K562 treated with DMSO at 1 percent for 4 hours (cell line): ENCODE results near the gene TUT1. TPM values are rescaled to one million over a fixed set of nuclear protein-coding genes. Genes with fewer than 3 reads are reported as not detected.

Source experiments
- total RNA-seq: library from RNA; unstranded; fragments of 300-600 nt; gene quantifications from 2 replicates; pipeline ENCODE4 v1.2.3, GENCODE V29; 2022; ENCODE audit not compliant: insufficient read depth

The TUT1 gene
- total RNA-seq = 15.8 and 16.5 TPM in 2 replicates

DNA sequence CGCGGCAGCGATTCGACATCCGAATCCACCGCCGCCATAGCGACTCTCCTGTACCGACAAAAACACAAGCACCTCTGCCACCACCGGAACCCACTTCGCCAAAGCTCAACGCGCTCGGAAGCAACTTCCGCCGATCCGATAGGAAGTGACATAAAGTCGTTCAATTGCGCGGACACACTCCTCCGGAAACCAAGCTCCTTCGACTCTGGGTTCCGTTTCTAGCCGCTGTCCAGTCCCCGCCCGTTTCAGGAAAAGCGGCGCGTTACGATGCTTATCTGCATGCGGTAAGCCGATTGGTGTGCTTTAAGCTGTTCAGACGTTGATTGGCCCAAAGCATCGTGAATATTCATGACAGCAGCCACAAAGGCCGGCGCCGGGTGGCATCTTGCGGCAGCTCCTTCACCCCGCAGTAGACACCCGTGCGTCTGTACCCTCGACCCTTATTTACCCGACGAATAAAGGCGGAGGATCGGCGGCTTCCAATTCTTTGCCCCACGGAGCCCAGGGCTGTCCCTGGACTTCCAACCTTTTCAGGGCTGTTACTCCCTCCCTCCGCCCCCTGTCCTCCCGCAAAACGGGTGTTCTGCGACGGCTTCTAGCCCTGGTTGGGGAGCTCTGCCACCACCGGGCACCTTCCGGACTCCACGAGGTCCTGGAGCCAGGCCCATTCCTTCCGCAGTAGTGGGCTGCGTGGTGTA, at the start of gene TUT1:
Gene TUT1 (minus strand): TSS at position 76 of the 698 bp plus-strand sequence. CDS start 38 bp downstream, at position 38.

GRCh38 chr11:62621567-62622470, 30.5 kb upstream of the TUT1 start, which contains the start of gene B3GAT3:
B3GAT3 (minus strand) TSS chr11:62621986; CDS start chr11:62621947, 39 bp downstream.

GRCh38 chr11:62612366-62613290, 21.3 kb upstream of the TUT1 start, which contains the start of the genes EML3 and ROM1:
EML3 (minus strand) TSS chr11:62612775; CDS start chr11:62612457, 318 bp downstream.
ROM1 (plus strand) TSS chr11:62613257; CDS start chr11:62613282, 25 bp downstream.

DNA sequence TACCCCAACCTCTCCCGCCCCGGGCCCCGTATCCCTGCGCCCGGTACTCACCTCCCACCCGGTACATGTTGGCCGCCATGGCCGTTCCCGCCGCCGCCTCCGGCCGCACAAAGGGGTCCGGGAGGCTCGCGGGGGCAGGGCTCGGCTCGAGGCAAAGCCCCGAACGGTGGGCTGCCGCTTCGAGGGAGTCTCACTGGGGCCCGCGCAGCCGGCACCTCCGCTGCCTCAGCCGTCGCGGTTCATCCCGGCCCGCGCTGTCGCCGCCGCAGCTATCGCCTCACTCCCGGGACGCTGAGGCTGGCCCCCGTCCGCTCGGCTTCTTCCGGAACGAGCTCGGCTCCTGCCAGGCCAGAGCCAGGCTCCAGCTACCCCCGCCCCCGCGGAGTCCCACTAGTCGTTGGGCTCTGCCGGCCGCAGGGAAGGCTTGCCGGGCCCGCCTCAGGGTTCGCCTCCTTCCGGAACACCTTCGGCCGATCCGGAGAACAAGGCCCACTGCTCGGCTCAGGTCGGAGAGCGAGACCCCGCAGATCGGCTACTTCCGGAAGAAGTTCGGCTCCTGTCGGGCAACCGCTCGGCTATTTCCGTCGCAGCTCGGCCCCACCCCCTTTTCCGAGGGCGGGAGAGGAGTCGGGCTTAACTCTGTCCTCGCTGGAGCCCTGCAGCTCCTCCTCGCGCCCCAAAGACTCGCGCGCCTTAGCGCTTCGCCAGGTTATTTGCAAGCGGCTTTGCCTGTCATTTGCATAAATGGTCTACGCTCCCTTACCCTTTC, 10.2 kb upstream of the TUT1 start, which contains the start of gene MTA2:
Gene MTA2 (minus strand): TSS at position 494 of the 769 bp plus-strand sequence. CDS start 415 bp downstream, at position 79.

DNA sequence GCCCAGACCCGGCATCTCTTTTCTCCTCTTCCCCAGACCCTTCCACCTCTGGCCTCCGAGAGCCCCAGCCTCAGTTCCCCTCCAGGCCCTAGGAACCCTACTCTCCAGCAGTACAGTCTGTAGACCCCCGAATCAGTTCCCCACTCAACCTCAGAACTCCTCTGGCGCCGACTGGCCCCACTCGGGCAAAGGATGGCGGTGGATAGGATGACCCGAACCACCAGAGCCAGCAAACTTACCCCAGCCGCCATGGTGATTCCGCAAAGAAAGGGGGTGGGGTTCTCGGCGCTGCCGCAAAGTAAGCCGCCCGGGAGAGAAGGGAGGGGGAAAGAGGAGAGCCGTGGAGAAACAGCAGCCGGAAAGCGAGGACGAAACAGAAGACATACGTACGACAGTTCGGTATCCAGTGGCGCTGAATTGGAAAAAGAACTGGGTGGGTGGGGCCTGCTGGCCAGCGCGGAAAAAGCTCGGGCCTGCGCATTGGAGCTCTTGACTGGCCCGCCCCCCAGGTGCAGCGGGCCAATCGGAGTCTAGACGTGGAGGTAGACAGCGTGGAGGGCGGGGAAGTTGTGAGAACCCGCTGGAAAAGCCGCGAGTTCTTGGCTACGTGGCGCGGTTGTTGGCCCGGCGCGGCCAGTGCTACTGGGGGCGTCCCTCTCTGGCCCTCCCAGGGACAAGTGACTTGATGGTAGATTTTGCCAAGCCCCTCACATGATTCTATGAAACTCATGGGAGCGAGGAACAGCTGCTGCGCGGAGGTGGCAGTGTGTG, 17.5 kb downstream of the TUT1 start, which contains the start of gene EEF1G:
Gene EEF1G (minus strand): TSS at position 300 of the 771 bp plus-strand sequence. CDS start 49 bp downstream, at position 251.

GRCh38 chr11:62546244-62546928, 44.9 kb downstream of the TUT1 start, which contains the start of gene AHNAK:
AHNAK (minus strand) TSS chr11:62546806; CDS start chr11:62536098, 10,708 bp downstream.

Other genes with a start within 250 kb of the TUT1 start
- not detected in 2 replicates for gene SCGB1A1, start 172.5 kb downstream of the TUT1 start, total RNA-seq
- gene AHNAK, start 44.7 kb downstream of the TUT1 start, total RNA-seq = 34.9 and 54.7 TPM in 2 replicates
- gene EEF1G, start 17.6 kb downstream of the TUT1 start, total RNA-seq = 4,119 and 4,134 TPM in 2 replicates
- gene MTA2, start 10.3 kb upstream of the TUT1 start, total RNA-seq = 79.1 and 104 TPM in 2 replicates
- 39.0 and 40.6 TPM in 2 replicates for gene EML3, start 21.3 kb upstream of the TUT1 start, total RNA-seq
- 0.71 and 2.2 TPM in 2 replicates for gene ROM1, start 21.7 kb upstream of the TUT1 start, total RNA-seq
- gene B3GAT3, start 30.5 kb upstream of the TUT1 start, total RNA-seq = 80.5 and 90.3 TPM in 2 replicates
- 276 and 311 TPM in 2 replicates for gene GANAB, start 55.1 kb upstream of the TUT1 start, total RNA-seq
- 20.2 and 24.0 TPM in 2 replicates for gene INTS5, start 61.8 kb upstream of the TUT1 start, total RNA-seq
- 105 and 114 TPM in 2 replicates for gene C11orf98, start 73.7 kb upstream of the TUT1 start, total RNA-seq
- 12.7 and 27.2 TPM in 2 replicates for gene CSKMT, start 73.8 kb upstream of the TUT1 start, total RNA-seq
- gene UQCC3, start 80.2 kb upstream of the TUT1 start, total RNA-seq = 12.2 and 17.2 TPM in 2 replicates
- gene LBHD1, start 80.7 kb upstream of the TUT1 start, total RNA-seq = 4.8 and 5.5 TPM in 2 replicates
- 282 and 316 TPM in 2 replicates for gene UBXN1, start 87.5 kb upstream of the TUT1 start, total RNA-seq
- gene LRRN4CL, start 98.0 kb upstream of the TUT1 start, total RNA-seq = 0.48 and 1.6 TPM in 2 replicates
- 43.9 and 45.1 TPM in 2 replicates for gene BSCL2, start 115.9 kb upstream of the TUT1 start, total RNA-seq
- 2.4 TPM in 1 of 2 replicates, not detected in the other for gene GNG3, start 116.2 kb upstream of the TUT1 start, total RNA-seq
- gene HNRNPUL2, start 135.9 kb upstream of the TUT1 start, total RNA-seq = 26.6 and 32.3 TPM in 2 replicates
- gene TTC9C, start 137.0 kb upstream of the TUT1 start, total RNA-seq = 35.6 and 36.5 TPM in 2 replicates
- gene ZBTB3, start 162.6 kb upstream of the TUT1 start, total RNA-seq = 1.4 and 6.0 TPM in 2 replicates
- gene POLR2G, start 170.1 kb upstream of the TUT1 start, total RNA-seq = 138 and 166 TPM in 2 replicates
- gene TAF6L, start 179.9 kb upstream of the TUT1 start, total RNA-seq = 23.2 and 49.9 TPM in 2 replicates
- gene TMEM179B, start 195.9 kb upstream of the TUT1 start, total RNA-seq = 36.4 and 44.9 TPM in 2 replicates
- 15.3 and 18.4 TPM in 2 replicates for gene TMEM223, start 200.5 kb upstream of the TUT1 start, total RNA-seq
- 76.4 and 111 TPM in 2 replicates for gene NXF1, start 213.9 kb upstream of the TUT1 start, total RNA-seq
- gene STX5, start 240.5 kb upstream of the TUT1 start, total RNA-seq = 63.1 and 77.8 TPM in 2 replicates
- not detected in 2 replicates for gene TEX54, start 241.3 kb upstream of the TUT1 start, total RNA-seq
- 48.1 and 51.9 TPM in 2 replicates for gene WDR74, start 248.1 kb upstream of the TUT1 start, total RNA-seq